ENCODE measurements around the gene KCNV2. TPM values are rescaled to one million over a fixed set of nuclear protein-coding genes. Genes with fewer than 3 reads are reported as not detected.

KCNV2 gene
- total RNA-seq, 4 donors from 2014 or later = not detected

GRCh38 chr9:2740616-2741015 lies 23.3 kb downstream of the KCNV2 start:
- Histone ChIP-seq H3K4me3 (no peak overlapping the region), H3K9me3 (no peaks in the 10 kb centered on the region), H3K27ac (no peak overlapping the region), H3K4me1 (no peaks in the 10 kb centered on the region), H3K36me3 (peaks cover 0 to 10% of the 10 kb centered on the region in 2 donors), H3K27me3 (no peaks in the 10 kb centered on the region)
- no peak for TF ChIP-seq POLR2A (IDR thresholded peaks at IDR 0.05)
- ATAC-seq = no peak

- peaks cover 0 to 16% of the 10 kb centered on the region in 2 donors for H3K36me3 ChIP-seq
- WGBS, 2 donors (ENCODE audit: low coverage in 1 of 2) = 60 to 96% methylated on average over 1 to 5 of the region's 6 CpGs
- no peaks in the 10 kb centered on the region for H3K9me3 ChIP-seq
- no peak overlapping the region for H3K4me3 ChIP-seq
- H3K4me1 ChIP-seq = no peaks in the 10 kb centered on the region
- TF ChIP-seq POLR2A (IDR thresholded peaks at IDR 0.05) = no peak
- no peak for TF ChIP-seq CTCF (IDR thresholded peaks at IDR 0.05)
- no peak for TF ChIP-seq POLR2AphosphoS5 (IDR thresholded peaks at IDR 0.05)
- H3K27ac ChIP-seq = no peak overlapping the region
- ATAC-seq = no peak
- H3K27me3 ChIP-seq = no peaks in the 10 kb centered on the region
Observed at GRCh38 chr9:2741441-2742158, 24.3 kb downstream of the KCNV2 start.

- Histone ChIP-seq H3K4me3 (no peak overlapping the region), H3K4me1 (no peaks in the 10 kb centered on the region), H3K36me3 (peaks cover 0 to 16% of the 10 kb centered on the region in 2 donors), H3K27ac (no peak overlapping the region), H3K27me3 (no peaks in the 10 kb centered on the region), H3K9me3 (no peaks in the 10 kb centered on the region)
- 77 to 90% methylated on average over 5 to 7 of the region's 7 CpGs for WGBS, 2 donors (ENCODE audit: low coverage in 1 of 2)
- TF ChIP-seq POLR2AphosphoS5 (IDR thresholded peaks at IDR 0.05) (no peak), CTCF (IDR thresholded peaks at IDR 0.05) (no peak), EP300 (IDR thresholded peaks at IDR 0.05) (no peak), POLR2A (IDR thresholded peaks at IDR 0.05) (no peak)
- ATAC-seq = no peak
Observed at GRCh38 chr9:2742214-2742613, 24.9 kb downstream of the KCNV2 start.

GRCh38 chr9:2743937-2744529 lies 26.7 kb downstream of the KCNV2 start:
- 86 to 100% methylated on average over 3 to 5 of the region's 5 CpGs for WGBS, 2 donors (ENCODE audit: low coverage in 1 of 2)
- H3K36me3 ChIP-seq = peaks cover 0 to 16% of the 10 kb centered on the region in 2 donors
- H3K4me3 ChIP-seq = no peak overlapping the region
- no peaks in the 10 kb centered on the region for H3K9me3 ChIP-seq
- H3K27ac ChIP-seq = no peak overlapping the region
- no peak for ATAC-seq
- H3K27me3 ChIP-seq = no peaks in the 10 kb centered on the region
- no peak for TF ChIP-seq CTCF (IDR thresholded peaks at IDR 0.05)
- no peak for TF ChIP-seq POLR2AphosphoS5 (IDR thresholded peaks at IDR 0.05)
- TF ChIP-seq EP300 (IDR thresholded peaks at IDR 0.05) = no peak
- TF ChIP-seq POLR2A (IDR thresholded peaks at IDR 0.05) = no peak
- no peaks in the 10 kb centered on the region for H3K4me1 ChIP-seq

- Histone ChIP-seq H3K36me3 (peaks cover 0 to 16% of the 10 kb centered on the region in 2 donors), H3K4me3 (no peak overlapping the region), H3K9me3 (no peaks in the 10 kb centered on the region), H3K27me3 (no peaks in the 10 kb centered on the region), H3K27ac (no peak overlapping the region), H3K4me1 (no peaks in the 10 kb centered on the region)
- WGBS, 2 donors (ENCODE audit: low coverage in 1 of 2) = 78 to 81% methylated on average over 4 to 9 of the region's 9 CpGs
- TF ChIP-seq EP300 (IDR thresholded peaks at IDR 0.05) (no peak), CTCF (IDR thresholded peaks at IDR 0.05) (no peak), POLR2A (IDR thresholded peaks at IDR 0.05) (no peak), POLR2AphosphoS5 (IDR thresholded peaks at IDR 0.05) (no peak)
- no peak for ATAC-seq
Observed at GRCh38 chr9:2745560-2746380, 28.5 kb downstream of the KCNV2 start.

Measured in gastroesophageal sphincter (tissue), 4 donors.